ENCODE measurements around the gene DISC1.
"Not testable (repeated sequence)": the region's sequence is repeated elsewhere in the genome, so short reads cannot be mapped to it uniquely, and the experiment has no call there.

Gene DISC1

GRCh38 chr1:231590453-231591198 is 36.0 kb upstream of the DISC1 start:
- peak; percentile 99 for ATAC-seq
- TF ChIP-seq TCF4 (CRISPR knock-in tag; IDR thresholded peaks at IDR 0.05; ENCODE audit: borderline replicate concordance): no peak; the same call in 1 of the 2 replicates
- no peak for TF ChIP-seq RARB (CRISPR knock-in tag; IDR thresholded peaks at IDR 0.05)
- no peak for TF ChIP-seq ZNF565 (CRISPR knock-in tag; conservative IDR thresholded peaks at IDR 0.05; ENCODE audit: low read depth)
- no peak for TF ChIP-seq PPARA (CRISPR knock-in tag; IDR thresholded peaks at IDR 0.05; ENCODE audit: borderline replicate concordance)
- TF ChIP-seq ZC3H10 (CRISPR knock-in tag; IDR thresholded peaks at IDR 0.05): no peak
- TF ChIP-seq CSDC2 (CRISPR knock-in tag; IDR thresholded peaks at IDR 0.05): no peak

GRCh38 chr1:231591466-231591865 is 35.1 kb upstream of the DISC1 start:
- no peak for TF ChIP-seq TCF4 (CRISPR knock-in tag; IDR thresholded peaks at IDR 0.05; ENCODE audit: borderline replicate concordance)
- no peak for ATAC-seq

GRCh38 chr1:231592809-231593208 is 33.8 kb upstream of the DISC1 start:
- TF ChIP-seq CSDC2 (CRISPR knock-in tag; IDR thresholded peaks at IDR 0.05) (no peak), BACH2 (CRISPR knock-in tag; IDR thresholded peaks at IDR 0.05; ENCODE audit: borderline replicate concordance) (no peak), ARNTL (CRISPR knock-in tag; IDR thresholded peaks at IDR 0.05; ENCODE audit: borderline replicate concordance, low read depth) (no peak), RARB (CRISPR knock-in tag; IDR thresholded peaks at IDR 0.05) (no peak), ZNF8 (CRISPR knock-in tag; IDR thresholded peaks at IDR 0.05) (no peak), ZNF70 (CRISPR knock-in tag; IDR thresholded peaks at IDR 0.05) (no peak), ZNF565 (CRISPR knock-in tag; conservative IDR thresholded peaks at IDR 0.05; ENCODE audit: low read depth) (no peak), ZFP3 (CRISPR knock-in tag; IDR thresholded peaks at IDR 0.05) (no peak), GLIS3 (CRISPR knock-in tag; IDR thresholded peaks at IDR 0.05) (no peak), PPARA (CRISPR knock-in tag; IDR thresholded peaks at IDR 0.05; ENCODE audit: borderline replicate concordance) (no peak), CSRNP3 (CRISPR knock-in tag; IDR thresholded peaks at IDR 0.05) (no peak)
- no peak for ATAC-seq

- ATAC-seq: not testable (repeated sequence)
These were observed 33.3 kb upstream of the DISC1 start for GRCh38 chr1:231593264-231593663.

- TF ChIP-seq ZFP3 (CRISPR knock-in tag; IDR thresholded peaks at IDR 0.05): no peak
- no peak for TF ChIP-seq ZNF565 (CRISPR knock-in tag; conservative IDR thresholded peaks at IDR 0.05; ENCODE audit: low read depth)
These were observed 32.5 kb upstream of the DISC1 start for GRCh38 chr1:231594123-231594522.

GRCh38 chr1:231594749-231595148 is 31.8 kb upstream of the DISC1 start:
- no peak for ATAC-seq

More at GRCh38 chr1:231594123-231594522, 32.5 kb upstream of the DISC1 start:
- no peak for ATAC-seq

More at GRCh38 chr1:231594749-231595148, 31.8 kb upstream of the DISC1 start:
- TF ChIP-seq PATZ1 (CRISPR knock-in tag; IDR thresholded peaks at IDR 0.05; ENCODE audit: borderline replicate concordance) (no peak), ZNF565 (CRISPR knock-in tag; conservative IDR thresholded peaks at IDR 0.05; ENCODE audit: low read depth) (no peak), CSDC2 (CRISPR knock-in tag; IDR thresholded peaks at IDR 0.05) (no peak), CREB5 (CRISPR knock-in tag; IDR thresholded peaks at IDR 0.05; ENCODE audit: low read depth) (no peak), ARNTL (CRISPR knock-in tag; IDR thresholded peaks at IDR 0.05; ENCODE audit: borderline replicate concordance, low read depth) (no peak)
